ENCODE measurements around the gene TENT5A. TPM values are rescaled to one million over a fixed set of nuclear protein-coding genes. Genes with fewer than 3 reads are reported as not detected.

TENT5A gene
- total RNA-seq, 1 donor from 2014 or later, result 7.8 TPM

GRCh38 chr6:81772741-81773140 is 20.3 kb upstream of the TENT5A start:
- ATAC-seq, result no peak

GRCh38 chr6:81771097-81771496 is 18.6 kb upstream of the TENT5A start:
- ATAC-seq (no peak), DNase-seq (ENCODE audit: low spot score) (no peak)

More at GRCh38 chr6:81772741-81773140, 20.3 kb upstream of the TENT5A start:
- DNase-seq (ENCODE audit: low spot score), result no peak

- DNase-seq (ENCODE audit: low spot score) (no peak), ATAC-seq (no peak)
Observed at GRCh38 chr6:81770381-81770780, 17.9 kb upstream of the TENT5A start.

- DNase-seq (ENCODE audit: low spot score), result no peak
- ATAC-seq, result no peak
Observed at GRCh38 chr6:81769824-81770223, 17.3 kb upstream of the TENT5A start.

- no peak for ATAC-seq
- no peak for DNase-seq (ENCODE audit: low spot score)
Observed at GRCh38 chr6:81768150-81768942, 15.9 kb upstream of the TENT5A start.

- peak; percentile 57 for ATAC-seq
- DNase-seq (ENCODE audit: low spot score), result no peak
Observed at GRCh38 chr6:81767163-81767891, 14.8 kb upstream of the TENT5A start.

GRCh38 chr6:81766482-81767069 is 14.1 kb upstream of the TENT5A start:
- ATAC-seq, result peak; percentile 79
- no peak for DNase-seq (ENCODE audit: low spot score)

GRCh38 chr6:81764531-81764930 is 12.1 kb upstream of the TENT5A start:
- no peak for DNase-seq (ENCODE audit: low spot score)
- ATAC-seq, result no peak

GRCh38 chr6:81763968-81764367 is 11.5 kb upstream of the TENT5A start:
- DNase-seq (ENCODE audit: low spot score), result no peak
- no peak for ATAC-seq

GRCh38 chr6:81763051-81763450 is 10.6 kb upstream of the TENT5A start:
- ATAC-seq, result no peak
- no peak for DNase-seq (ENCODE audit: low spot score)

GRCh38 chr6:81762606-81763005 is 10.1 kb upstream of the TENT5A start:
- DNase-seq (ENCODE audit: low spot score) (no peak), ATAC-seq (no peak)

GRCh38 chr6:81762132-81762531 is 9.7 kb upstream of the TENT5A start:
- ATAC-seq (no peak), DNase-seq (ENCODE audit: low spot score) (no peak)

GRCh38 chr6:81761197-81761596 is 8.7 kb upstream of the TENT5A start:
- no peak for ATAC-seq
- DNase-seq (ENCODE audit: low spot score), result no peak

GRCh38 chr6:81759782-81760181 is 7.3 kb upstream of the TENT5A start:
- DNase-seq (ENCODE audit: low spot score), result no peak
- ATAC-seq, result no peak

GRCh38 chr6:81758221-81758620 is 5.7 kb upstream of the TENT5A start:
- no peak for ATAC-seq
- no peak for DNase-seq (ENCODE audit: low spot score)

- ATAC-seq (no peak), DNase-seq (ENCODE audit: low spot score) (no peak)
Observed at GRCh38 chr6:81756690-81757089, 4.2 kb upstream of the TENT5A start.

- DNase-seq (ENCODE audit: low spot score), result no peak
- no peak for ATAC-seq
Observed at GRCh38 chr6:81755551-81755950, 3.1 kb upstream of the TENT5A start.

- ATAC-seq (no peak), DNase-seq (ENCODE audit: low spot score) (no peak)
Observed at GRCh38 chr6:81754906-81755305, 2.4 kb upstream of the TENT5A start.

- ATAC-seq, result peak; percentile 60
- peak; percentile 88 for DNase-seq (ENCODE audit: low spot score)
Observed at GRCh38 chr6:81753711-81754577, 1.5 kb upstream of the TENT5A start.

GRCh38 chr6:81752921-81753710 is 635 bp upstream of the TENT5A start:
- DNase-seq (ENCODE audit: low spot score) (peak; percentile 98), ATAC-seq (peak; percentile 75)

Measured in left lobe of liver (tissue), 2 donors.